GM21526 (cell line): Measurements from ENCODE around the gene ANAPC1.
A peak's percentile ranks its signal among the peaks of the same experiment; 100 is the strongest.
"Not testable (repeated sequence)": the region's sequence is repeated elsewhere in the genome, so short reads cannot be mapped to it uniquely, and the experiment has no call there.

Source experiments
- ATAC-seq: cut with Tn5 transposase; IDR thresholded peaks from one replicate; pipeline ENCODE4 v1.9.1; 2021; ENCODE audit warnings: moderate library complexity; ENCODE audit not compliant: unreplicated experiment, low FRiP score

The ANAPC1 gene

GRCh38 chr2:111812970-111813622 lies 70.9 kb downstream of the ANAPC1 start:
- ATAC-seq, result not testable (repeated sequence)

GRCh38 chr2:111790633-111791032 lies 93.4 kb downstream of the ANAPC1 start:
- ATAC-seq, result not testable (repeated sequence)

GRCh38 chr2:111784081-111784480 lies 99.9 kb downstream of the ANAPC1 start:
- not testable (repeated sequence) for ATAC-seq

- ATAC-seq, result not testable (repeated sequence)
Observed at GRCh38 chr2:111782195-111782594, 101.8 kb downstream of the ANAPC1 start.

- ATAC-seq, result not testable (repeated sequence)
Observed at GRCh38 chr2:111781443-111782094, 102.4 kb downstream of the ANAPC1 start.

GRCh38 chr2:111777155-111777554 lies 106.8 kb downstream of the ANAPC1 start:
- ATAC-seq, result not testable (repeated sequence)

- ATAC-seq, result not testable (repeated sequence)
Observed at GRCh38 chr2:111776296-111776695, 107.7 kb downstream of the ANAPC1 start.

GRCh38 chr2:111772180-111772579 lies 111.8 kb downstream of the ANAPC1 start:
- peak; percentile 69 for ATAC-seq

- not testable (repeated sequence) for ATAC-seq
Observed at GRCh38 chr2:111770916-111771658, 112.9 kb downstream of the ANAPC1 start.

GRCh38 chr2:111768266-111769190 lies 115.5 kb downstream of the ANAPC1 start:
- not testable (repeated sequence) for ATAC-seq

GRCh38 chr2:111767087-111767486 lies 116.9 kb downstream of the ANAPC1 start:
- ATAC-seq, result not testable (repeated sequence)

GRCh38 chr2:111766295-111766694 lies 117.7 kb downstream of the ANAPC1 start:
- not testable (repeated sequence) for ATAC-seq

- ATAC-seq, result not testable (repeated sequence)
Observed at GRCh38 chr2:111764151-111764550, 119.8 kb downstream of the ANAPC1 start.

- not testable (repeated sequence) for ATAC-seq
Observed at GRCh38 chr2:111760697-111761284, 123.2 kb downstream of the ANAPC1 start.

- not testable (repeated sequence) for ATAC-seq
Observed at GRCh38 chr2:111752533-111752932, 131.5 kb downstream of the ANAPC1 start.

GRCh38 chr2:111750641-111751040 lies 133.4 kb downstream of the ANAPC1 start:
- not testable (repeated sequence) for ATAC-seq

GRCh38 chr2:111748429-111748828 lies 135.6 kb downstream of the ANAPC1 start:
- ATAC-seq, result not testable (repeated sequence)

- peak; percentile 72 for ATAC-seq
Observed at GRCh38 chr2:111747410-111748115, 136.4 kb downstream of the ANAPC1 start.

- ATAC-seq, result not testable (repeated sequence)
Observed at GRCh38 chr2:111744751-111745150, 139.2 kb downstream of the ANAPC1 start.
